Sigmoid colon (tissue), 7 donors: ENCODE results near the gene ABHD10. TPM values are rescaled to one million over a fixed set of nuclear protein-coding genes. Genes with fewer than 3 reads are reported as not detected.

ENCODE experiments used
- DNase-seq: peaks from one replicate; pipeline ENCODE4 v3.0.0-alpha.2; 2019
- H3K27ac ChIP-seq, 4 donors: fragments of 200-600 bp; sonication (generic); one replicate each; pipeline ENCODE4 v1.5.1; 2016 to 2019; ENCODE audit warnings: mild to moderate bottlenecking in 1 of 4
- H3K27me3 ChIP-seq, 3 donors: fragments of 200-600 bp; sonication (generic); one replicate each; pipeline ENCODE4 v1.5.1; 2019; ENCODE audit warnings: mild to moderate bottlenecking in 1 of 3
- H3K36me3 ChIP-seq, 4 donors: fragments of 200-600 bp; sonication (generic); one replicate each; pipeline ENCODE4 v1.5.1; 2016 to 2019
- H3K4me1 ChIP-seq, 4 donors: fragments of 200-600 bp; sonication (generic); one replicate each; pipeline ENCODE4 v1.5.1; 2017 to 2019
- H3K4me3 ChIP-seq, 4 donors: fragments of 200-600 bp; sonication (generic); one replicate each; pipeline ENCODE4 v1.5.1; 2017 to 2019; ENCODE audit warnings: mild to moderate bottlenecking in 2 of 4, moderate library complexity in 1 of 4
- H3K9me3 ChIP-seq, 4 donors: fragments of 200-600 bp in 3 of 4; sonication (generic) in 3 of 4; one replicate each; pipeline versions ENCODE4 v1.5.1 to v1.6.1; 2013 to 2019
- CTCF ChIP-seq, 4 experiments: fragments of 450-650 bp in 3 of 4; fragments of 200-600 bp in 1 of 4; IDR thresholded peaks; one replicate each; pipeline ENCODE4 v1.5.1; 2016 to 2019; ENCODE audit warnings: antibody characterized with exemption in 4 of 4, mild to moderate bottlenecking in 3 of 4, moderate library complexity in 2 of 4
- EP300 ChIP-seq, 4 donors: sonication (generic); formaldehyde crosslinking; IDR thresholded peaks; one replicate each; pipeline ENCODE4 v1.6.1; 2017; ENCODE audit warnings: antibody characterized with exemption in 4 of 4
- POLR2A ChIP-seq, 2 donors: fragments of 450-650 bp; IDR thresholded peaks; one replicate each; pipeline ENCODE4 v1.6.1; 2016; ENCODE audit warnings: antibody characterized with exemption in 2 of 2, mild to moderate bottlenecking in 2 of 2, moderate library complexity in 2 of 2
- POLR2AphosphoS5 ChIP-seq, 4 donors: sonication (generic); formaldehyde crosslinking; IDR thresholded peaks; one replicate each; pipeline ENCODE4 v1.6.1; 2017; ENCODE audit warnings: antibody characterized with exemption in 4 of 4
- WGBS, 2 donors: extraction: QIAGEN DNeasy Blood & Tissue Kit; methylation state at CpG; one replicate each; pipeline ENCODE4 v1.1.7; 2013; 5-methylcytosine and 5-hydroxymethylcytosine counted together
- intact Hi-C: fragments of 100-400 bp; cut with DNase I; formaldehyde crosslinking; loops from one replicate; pipeline ENCODE4 v1.15.1; 2023
- polyA plus RNA-seq, 3 donors: library from polyadenylated mRNA; stranded (reverse); fragments of 200-250 nt; gene quantifications; one replicate each; pipeline ENCODE4 v1.2.3, GENCODE V29; 2013
- total RNA-seq, 4 donors: library from RNA; depleted of rRNA; stranded (reverse); fragments of >200 nt; gene quantifications; one replicate each; pipeline ENCODE4 v1.1.0, GENCODE V29; 2016
- donor health status: healthy with polysubstance abuse.
- donor health status: Bipolar disorder and iron deficiency.
- donor health status: healthy.

ABHD10 gene
- total and polyA plus RNA-seq, 7 donors = 13.3 to 28.3 (median 18.3) TPM

- H3K4me1 ChIP-seq = peaks cover 0 to 13% (median 12%) of the 10 kb centered on the region in 4 donors
- no peak overlapping the region for H3K27ac ChIP-seq
- DNase-seq = no peak
- H3K4me3 ChIP-seq = no peak overlapping the region
- WGBS, 2 donors = 87 to 93% methylated on average over 5 of the region's 5 CpGs
- TF ChIP-seq POLR2A (IDR thresholded peaks at IDR 0.05) (no peak), EP300 (IDR thresholded peaks at IDR 0.05) (no peak)
- H3K27me3 ChIP-seq = peaks cover 0 to 22% (median 0%) of the 10 kb centered on the region in 3 donors
- intact Hi-C loops = no loop called here
- no peaks in the 10 kb centered on the region for H3K36me3 ChIP-seq
- H3K9me3 ChIP-seq = no peaks in the 10 kb centered on the region
These were observed 21.5 kb downstream of the ABHD10 start for GRCh38 chr3:112000367-112000771.

- intact Hi-C loops = no loop called here
- Histone ChIP-seq H3K9me3 (no peaks in the 10 kb centered on the region), H3K4me1 (peaks cover 0 to 13% (median 12%) of the 10 kb centered on the region in 4 donors), H3K27me3 (peaks cover 0 to 22% (median 0%) of the 10 kb centered on the region in 3 donors), H3K27ac (no peak overlapping the region), H3K36me3 (no peaks in the 10 kb centered on the region), H3K4me3 (no peak overlapping the region)
- DNase-seq = no peak
- TF ChIP-seq POLR2AphosphoS5 (IDR thresholded peaks at IDR 0.05) (no peak), CTCF (IDR thresholded peaks at IDR 0.05) (no peak), EP300 (IDR thresholded peaks at IDR 0.05) (no peak), POLR2A (IDR thresholded peaks at IDR 0.05) (no peak)
- WGBS, 2 donors = 63 to 71% methylated on average over 2 of the region's 2 CpGs
These were observed 22.1 kb downstream of the ABHD10 start for GRCh38 chr3:112000966-112001365.

GRCh38 chr3:112001526-112001925, 22.7 kb downstream of the ABHD10 start:
- Histone ChIP-seq H3K27me3 (peaks cover 0 to 22% (median 0%) of the 10 kb centered on the region in 3 donors), H3K4me3 (no peak overlapping the region), H3K27ac (no peak overlapping the region), H3K9me3 (no peaks in the 10 kb centered on the region), H3K4me1 (peaks cover 0 to 13% (median 12%) of the 10 kb centered on the region in 4 donors), H3K36me3 (no peaks in the 10 kb centered on the region)
- TF ChIP-seq CTCF (IDR thresholded peaks at IDR 0.05) (no peak), EP300 (IDR thresholded peaks at IDR 0.05) (no peak), POLR2A (IDR thresholded peaks at IDR 0.05) (no peak), POLR2AphosphoS5 (IDR thresholded peaks at IDR 0.05) (no peak)
- DNase-seq = no peak
- WGBS, 2 donors = 96 to 97% methylated on average over 2 of the region's 2 CpGs
- intact Hi-C loops = no loop called here

GRCh38 chr3:112002096-112002971, 23.5 kb downstream of the ABHD10 start:
- TF ChIP-seq POLR2AphosphoS5 (IDR thresholded peaks at IDR 0.05) (no peak), CTCF (IDR thresholded peaks at IDR 0.05) (no peak), EP300 (IDR thresholded peaks at IDR 0.05) (no peak), POLR2A (IDR thresholded peaks at IDR 0.05) (no peak)
- no peak for DNase-seq
- no peaks in the 10 kb centered on the region for H3K36me3 ChIP-seq
- peaks cover 0 to 13% (median 12%) of the 10 kb centered on the region in 4 donors for H3K4me1 ChIP-seq
- intact Hi-C loops = no loop called here
- H3K27me3 ChIP-seq = peaks cover 0 to 22% (median 0%) of the 10 kb centered on the region in 3 donors
- no peak overlapping the region for H3K27ac ChIP-seq
- no peaks in the 10 kb centered on the region for H3K9me3 ChIP-seq
- 73 to 77% methylated on average over 8 of the region's 8 CpGs for WGBS, 2 donors
- H3K4me3 ChIP-seq = no peak overlapping the region

GRCh38 chr3:112003321-112004080, 24.7 kb downstream of the ABHD10 start:
- Histone ChIP-seq H3K4me3 (no peak overlapping the region), H3K9me3 (no peaks in the 10 kb centered on the region), H3K27ac (no peak overlapping the region), H3K36me3 (no peaks in the 10 kb centered on the region), H3K4me1 (peaks cover 0 to 12% (median 11%) of the 10 kb centered on the region in 4 donors), H3K27me3 (peaks cover 0 to 22% (median 0%) of the 10 kb centered on the region in 3 donors)
- WGBS, 2 donors = 82 to 93% methylated on average over 4 of the region's 4 CpGs
- no peak for TF ChIP-seq CTCF (IDR thresholded peaks at IDR 0.05)
- TF ChIP-seq POLR2AphosphoS5 (IDR thresholded peaks at IDR 0.05) = no peak
- TF ChIP-seq POLR2A (IDR thresholded peaks at IDR 0.05) = no peak
- TF ChIP-seq EP300 (IDR thresholded peaks at IDR 0.05) = no peak
- intact Hi-C loops = no loop called here
- no peak for DNase-seq
